ENCODE data around the gene ETAA1.
A peak's percentile ranks its signal among the peaks of the same experiment; 100 is the strongest.

Gene ETAA1

DNA sequence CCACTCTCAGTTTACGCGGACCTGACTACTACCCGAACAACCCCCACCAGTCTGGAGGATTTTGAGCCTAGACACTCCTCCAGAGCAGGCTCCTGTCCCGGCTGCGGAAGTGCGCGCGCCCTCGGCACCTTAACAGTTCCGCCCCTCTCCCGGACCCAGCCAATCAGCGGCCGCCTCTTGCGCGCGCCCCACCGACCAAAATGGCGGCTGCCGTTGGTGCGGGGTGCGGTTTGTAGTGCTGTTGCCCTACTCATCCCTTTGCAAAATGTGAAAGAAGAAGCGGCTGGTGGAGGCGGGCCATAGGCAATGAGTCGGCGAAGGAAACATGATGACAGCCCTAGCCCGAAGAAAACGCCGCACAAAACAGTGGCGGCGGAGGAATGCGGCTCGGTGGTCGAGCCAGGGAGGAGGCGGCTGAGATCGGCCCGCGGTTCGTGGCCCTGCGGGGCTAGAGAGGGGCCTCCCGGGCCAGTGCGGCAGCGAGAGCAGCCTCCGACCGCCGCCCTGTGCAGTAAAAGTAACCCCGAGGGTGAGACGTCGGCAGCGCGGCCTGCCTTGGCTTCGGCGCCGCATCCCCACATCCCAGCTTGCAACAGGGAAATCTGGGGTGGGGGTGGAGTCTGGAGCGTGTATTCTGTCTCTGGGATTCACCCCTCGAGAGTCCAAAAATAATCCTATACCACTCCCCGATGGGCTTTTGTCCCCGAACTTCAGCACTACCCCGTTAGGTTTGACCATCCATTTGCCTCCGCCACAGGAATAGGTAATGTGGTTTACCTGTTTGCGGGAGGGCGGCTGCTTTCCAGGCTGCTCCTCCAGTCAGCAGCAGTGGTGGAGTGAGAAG is at the start of gene ETAA1:
Gene ETAA1 (plus strand): TSS at position 191 of the 844 bp plus-strand sequence. CDS start 116 bp downstream, at position 307.
- Mint-ChIP-seq H3K4me1 (peaks cover 21% of the 10 kb centered on the region), H3K27ac (peak within 1 kb of the TSS; percentile 98), H3K27me3 (peaks cover 4% of the 10 kb centered on the region), H3K4me3 (peak within 1 kb of the TSS; percentile 97), H3K36me3 (peaks cover 11% of the 10 kb centered on the region), H3K9me3 (no peaks in the 10 kb centered on the region)
- CTCF ChIA-PET = no interaction called here
- DNase-seq = peak; percentile 94

GRCh38 chr2:67366832-67367412 is 30.2 kb upstream of the ETAA1 start:
- Mint-ChIP-seq H3K27ac (no peak overlapping the region), H3K36me3 (no peaks in the 10 kb centered on the region), H3K9me3 (no peaks in the 10 kb centered on the region), H3K27me3 (peaks cover 4% of the 10 kb centered on the region), H3K4me3 (no peak overlapping the region), H3K4me1 (no peaks in the 10 kb centered on the region)
- DNase-seq = no peak
- CTCF ChIA-PET = no interaction called here

DNA sequence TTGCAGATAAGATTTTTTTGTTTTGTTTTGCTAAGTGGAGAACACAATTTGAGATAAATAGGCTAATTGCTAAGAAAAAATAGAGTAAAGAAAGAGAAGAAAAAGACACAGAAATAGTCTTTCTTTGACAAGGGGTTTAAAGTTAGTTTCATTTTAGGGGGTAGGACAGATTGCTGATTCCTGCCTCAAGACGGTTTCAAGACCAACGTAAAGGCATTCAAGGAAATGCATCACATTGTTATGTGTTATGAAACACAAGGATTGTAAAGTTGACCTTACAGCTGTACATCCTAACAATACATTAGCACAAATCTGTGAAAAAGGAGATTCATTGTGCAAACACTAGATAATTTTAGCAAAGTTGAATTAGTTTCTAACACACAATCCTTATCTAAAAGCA is 22.7 kb upstream of the ETAA1 start:
- H3K9me3 Mint-ChIP-seq = no peaks in the 10 kb centered on the region
- no peak for DNase-seq
- H3K36me3 Mint-ChIP-seq = no peaks in the 10 kb centered on the region
- CTCF ChIA-PET = no interaction called here
- no peaks in the 10 kb centered on the region for H3K27me3 Mint-ChIP-seq
- H3K4me1 Mint-ChIP-seq = no peaks in the 10 kb centered on the region
- H3K27ac Mint-ChIP-seq = no peak overlapping the region
- no peak overlapping the region for H3K4me3 Mint-ChIP-seq

- Mint-ChIP-seq H3K4me1 (no peaks in the 10 kb centered on the region), H3K9me3 (no peaks in the 10 kb centered on the region), H3K36me3 (no peaks in the 10 kb centered on the region), H3K4me3 (no peak overlapping the region), H3K27me3 (no peaks in the 10 kb centered on the region), H3K27ac (no peak overlapping the region)
- CTCF ChIA-PET = no interaction called here
- no peak for DNase-seq
These were observed 22.2 kb upstream of the ETAA1 start for GRCh38 chr2:67374949-67375348.

DNA sequence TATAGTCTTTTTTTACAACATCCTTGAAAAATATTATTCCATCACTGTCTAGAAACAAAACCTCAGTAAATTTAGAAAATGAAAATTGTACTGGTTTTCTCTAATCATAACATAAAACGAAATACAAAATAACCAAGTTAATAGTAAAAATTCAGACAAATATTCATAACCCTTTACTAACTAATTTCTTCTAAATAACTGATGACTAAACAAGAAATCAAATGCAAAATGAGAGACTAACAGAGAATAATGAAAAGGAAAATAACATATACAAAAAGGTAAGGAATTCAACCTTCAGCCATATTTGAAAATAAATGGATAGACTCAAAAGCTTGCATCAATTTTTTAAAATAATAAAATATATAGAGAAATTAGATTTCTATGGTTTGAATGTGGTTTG is 18.6 kb upstream of the ETAA1 start:
- H3K4me1 Mint-ChIP-seq = no peaks in the 10 kb centered on the region
- no peak overlapping the region for H3K4me3 Mint-ChIP-seq
- H3K27ac Mint-ChIP-seq = no peak overlapping the region
- H3K27me3 Mint-ChIP-seq = no peaks in the 10 kb centered on the region
- no peaks in the 10 kb centered on the region for H3K9me3 Mint-ChIP-seq
- DNase-seq = no peak
- H3K36me3 Mint-ChIP-seq = no peaks in the 10 kb centered on the region
- CTCF ChIA-PET = no interaction called here

GRCh38 chr2:67379048-67379447 is 18.1 kb upstream of the ETAA1 start:
- H3K36me3 Mint-ChIP-seq = no peaks in the 10 kb centered on the region

GRCh38 chr2:67384123-67384822 is 12.9 kb upstream of the ETAA1 start:
- no peak for DNase-seq
- H3K9me3 Mint-ChIP-seq = no peaks in the 10 kb centered on the region
- no peaks in the 10 kb centered on the region for H3K4me1 Mint-ChIP-seq
- H3K27me3 Mint-ChIP-seq = no peaks in the 10 kb centered on the region
- no peaks in the 10 kb centered on the region for H3K36me3 Mint-ChIP-seq
- CTCF ChIA-PET = no interaction called here
- H3K4me3 Mint-ChIP-seq = no peak overlapping the region
- no peak overlapping the region for H3K27ac Mint-ChIP-seq

More at GRCh38 chr2:67379048-67379447, 18.1 kb upstream of the ETAA1 start:
- no peaks in the 10 kb centered on the region for H3K9me3 Mint-ChIP-seq
- H3K4me1 Mint-ChIP-seq = no peaks in the 10 kb centered on the region
- CTCF ChIA-PET = no interaction called here
- H3K4me3 Mint-ChIP-seq = no peak overlapping the region
- H3K27me3 Mint-ChIP-seq = no peaks in the 10 kb centered on the region
- DNase-seq = no peak
- H3K27ac Mint-ChIP-seq = no peak overlapping the region

DNA sequence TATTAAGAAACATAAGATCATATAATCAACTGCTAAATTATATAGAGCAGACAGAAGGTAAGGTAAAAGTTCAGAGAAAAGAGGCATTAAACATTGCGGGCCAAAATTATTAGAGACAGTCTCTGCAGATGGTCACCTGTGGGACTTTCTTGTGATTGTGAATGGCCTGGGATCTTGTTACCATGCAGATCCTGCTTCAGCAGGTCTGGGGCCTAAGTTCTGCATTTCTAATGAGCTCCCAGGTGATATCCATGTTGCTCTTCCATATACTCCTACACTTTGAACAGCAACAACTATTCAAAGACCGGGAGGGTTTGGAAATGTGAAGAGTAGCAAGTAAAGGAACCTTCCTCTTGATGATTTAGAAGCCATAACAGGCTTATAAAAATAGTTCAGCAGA is 8.5 kb upstream of the ETAA1 start:
- CTCF ChIA-PET = no interaction called here
- no peaks in the 10 kb centered on the region for H3K9me3 Mint-ChIP-seq
- DNase-seq = no peak
- H3K27ac Mint-ChIP-seq = no peak overlapping the region
- no peak overlapping the region for H3K4me3 Mint-ChIP-seq
- H3K36me3 Mint-ChIP-seq = no peaks in the 10 kb centered on the region
- H3K27me3 Mint-ChIP-seq = no peaks in the 10 kb centered on the region
- H3K4me1 Mint-ChIP-seq = no peaks in the 10 kb centered on the region

- Mint-ChIP-seq H3K4me3 (no peak overlapping the region), H3K27me3 (no peaks in the 10 kb centered on the region), H3K9me3 (no peaks in the 10 kb centered on the region), H3K4me1 (no peaks in the 10 kb centered on the region), H3K36me3 (no peaks in the 10 kb centered on the region), H3K27ac (no peak overlapping the region)
- no peak for DNase-seq
- CTCF ChIA-PET = no interaction called here
These were observed 7.8 kb upstream of the ETAA1 start for GRCh38 chr2:67389286-67389685.

DNA sequence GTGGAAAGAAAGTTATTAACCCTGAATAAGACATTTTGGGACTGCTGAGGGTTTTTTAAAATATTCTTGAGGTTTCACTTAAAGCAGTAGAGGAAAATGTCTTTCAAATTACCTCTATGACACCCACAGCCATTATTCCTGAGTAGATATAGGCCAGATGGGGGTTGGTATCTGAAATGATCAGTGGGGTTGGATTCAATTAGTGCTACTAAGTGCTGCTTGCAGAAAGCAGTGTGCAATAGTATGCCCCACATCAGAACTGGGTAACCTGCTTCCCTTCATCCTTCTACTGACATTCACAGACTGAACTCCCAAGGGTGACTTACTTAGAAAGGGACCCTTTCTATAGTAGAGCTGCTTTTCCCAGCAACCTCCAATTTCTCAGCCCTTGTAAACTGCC is 7.3 kb upstream of the ETAA1 start:
- H3K36me3 Mint-ChIP-seq = no peaks in the 10 kb centered on the region
- no peaks in the 10 kb centered on the region for H3K9me3 Mint-ChIP-seq
- CTCF ChIA-PET = no interaction called here
- H3K27me3 Mint-ChIP-seq = no peaks in the 10 kb centered on the region
- H3K4me3 Mint-ChIP-seq = no peak overlapping the region
- H3K4me1 Mint-ChIP-seq = no peaks in the 10 kb centered on the region
- H3K27ac Mint-ChIP-seq = no peak overlapping the region
- DNase-seq = no peak

- CTCF ChIA-PET = no interaction called here
- no peak for DNase-seq
These were observed 3.9 kb upstream of the ETAA1 start for GRCh38 chr2:67393237-67393636.

DNA sequence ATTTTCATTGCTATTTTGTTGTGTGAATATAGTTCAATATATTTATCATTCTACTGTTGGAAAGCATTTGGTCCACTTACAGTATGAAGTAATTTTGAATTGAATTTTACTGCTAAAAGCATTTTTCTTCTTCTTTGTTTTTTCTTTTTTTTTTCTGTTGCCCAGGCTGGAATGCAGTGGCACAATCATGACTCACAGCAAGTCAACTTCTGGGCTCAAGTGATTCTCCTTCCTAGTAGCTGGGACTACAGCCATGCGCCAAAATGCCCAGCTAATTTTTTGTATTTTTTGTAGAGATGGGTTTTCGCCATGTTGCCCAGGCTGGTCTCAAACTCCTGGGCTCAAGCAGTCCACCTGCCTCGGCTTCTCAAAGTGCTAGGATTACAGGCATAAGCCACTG is 2.4 kb upstream of the ETAA1 start:
- peaks cover 17% of the 10 kb centered on the region for H3K4me1 Mint-ChIP-seq
- no peak overlapping the region for H3K27ac Mint-ChIP-seq
- CTCF ChIA-PET = no interaction called here
- no peak overlapping the region for H3K4me3 Mint-ChIP-seq
- H3K9me3 Mint-ChIP-seq = no peaks in the 10 kb centered on the region
- no peak for DNase-seq
- H3K36me3 Mint-ChIP-seq = peaks cover 3% of the 10 kb centered on the region
- peaks cover 4% of the 10 kb centered on the region for H3K27me3 Mint-ChIP-seq

More at GRCh38 chr2:67393237-67393636, 3.9 kb upstream of the ETAA1 start:
- Mint-ChIP-seq H3K36me3 (peaks cover 3% of the 10 kb centered on the region), H3K27ac (no peak overlapping the region), H3K27me3 (peaks cover 4% of the 10 kb centered on the region), H3K4me3 (no peak overlapping the region), H3K4me1 (peaks cover 11% of the 10 kb centered on the region), H3K9me3 (no peaks in the 10 kb centered on the region)

DNA sequence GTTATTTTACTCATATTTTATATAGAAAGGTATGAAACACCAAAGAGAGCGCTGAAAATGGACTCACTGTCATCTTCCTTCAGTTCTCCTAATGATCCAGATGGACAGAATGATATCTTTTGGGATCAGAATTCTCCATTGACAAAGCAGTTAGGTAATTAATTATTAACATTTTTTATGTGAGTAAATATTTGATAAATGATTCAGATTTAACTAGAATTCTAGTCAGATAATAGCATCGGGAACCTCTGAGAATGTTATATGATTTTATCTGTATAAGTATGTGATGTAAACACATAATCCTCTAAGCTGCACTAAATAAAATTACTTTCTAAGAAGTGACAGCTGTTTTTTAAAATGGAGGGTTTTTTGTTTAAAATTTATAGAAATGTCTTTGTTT is 2.0 kb downstream of the ETAA1 start:
- H3K4me3 Mint-ChIP-seq = no peak overlapping the region
- CTCF ChIA-PET = no interaction called here
- DNase-seq = no peak
- H3K4me1 Mint-ChIP-seq = peaks cover 21% of the 10 kb centered on the region
- no peak overlapping the region for H3K27ac Mint-ChIP-seq
- H3K27me3 Mint-ChIP-seq = peaks cover 4% of the 10 kb centered on the region
- no peaks in the 10 kb centered on the region for H3K9me3 Mint-ChIP-seq
- peaks cover 18% of the 10 kb centered on the region for H3K36me3 Mint-ChIP-seq

DNA sequence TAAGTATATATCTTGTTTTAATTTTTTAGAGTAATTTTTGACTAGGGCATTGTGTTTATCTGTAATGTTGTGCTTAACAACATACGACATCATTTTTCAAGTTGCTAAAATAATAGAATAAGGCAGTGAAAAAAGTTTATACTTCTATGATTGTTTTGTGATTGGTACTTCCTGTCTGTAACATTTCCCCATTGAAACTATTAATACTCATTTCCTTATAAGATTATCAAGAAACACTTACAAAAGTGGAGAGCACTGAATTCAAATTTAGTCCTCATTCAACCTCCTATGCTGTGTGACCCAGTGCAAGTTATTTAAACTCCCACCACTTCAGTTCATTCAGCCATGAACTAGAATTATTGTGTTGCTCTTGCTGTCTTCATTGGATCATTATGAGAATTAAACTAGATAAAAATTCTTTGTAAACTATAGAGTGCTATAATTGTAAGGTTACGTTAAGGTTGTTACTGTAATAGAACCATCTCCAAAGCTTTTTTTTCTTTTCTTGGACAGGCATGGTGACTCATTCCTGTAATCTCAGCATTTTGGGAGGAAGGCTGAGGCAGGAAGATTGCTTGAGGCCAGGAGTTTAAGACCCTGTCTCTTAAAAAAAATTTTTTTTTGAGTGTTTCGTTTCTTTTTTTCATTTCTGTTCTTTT is 2.8 kb downstream of the ETAA1 start:
- H3K27ac Mint-ChIP-seq = no peak overlapping the region
- peaks cover 24% of the 10 kb centered on the region for H3K36me3 Mint-ChIP-seq
- CTCF ChIA-PET = no interaction called here
- H3K4me1 Mint-ChIP-seq = peaks cover 21% of the 10 kb centered on the region
- H3K4me3 Mint-ChIP-seq = no peak overlapping the region
- no peak for DNase-seq
- H3K27me3 Mint-ChIP-seq = peaks cover 4% of the 10 kb centered on the region
- H3K9me3 Mint-ChIP-seq = no peaks in the 10 kb centered on the region

Data from activated naive CD4-positive, alpha-beta T cell treated with anti-CD3 and anti-CD28 coated beads, Interleukin-2, amount 10 ng/mL, durations not matched to agents 7 days and 5 days (primary cell).